IMR-90 (cell line): ENCODE data around the gene PROZ. TPM values are rescaled to one million over a fixed set of nuclear protein-coding genes. Genes with fewer than 3 reads are reported as not detected.
A peak's percentile ranks its signal among the peaks of the same experiment; 100 is the strongest.

Experiments used
- ATAC-seq: fragments of 200-7000 bp; cut with Tn5 transposase; 2 replicates; pipeline ENCODE4 v1.9.1; 2020; ENCODE audit warnings: low read depth, mild to moderate bottlenecking, moderate library complexity
- BruUV-seq: library from RNA; stranded (reverse); fragments of 400-500 nt; replicated peaks from 2 replicates; lab custom pipeline; 2021; lab: Mats Ljungman, UMichigan
- CTCF ChIA-PET: fragments of 300-600 bp; formaldehyde crosslinking; extraction: SDS; loops from one replicate; lab custom pipeline; 2021; ENCODE audit warnings: antibody characterized with exemption; lab: Yijun Ruan, JAX
- POLR2A ChIA-PET: fragments of 300-600 bp; sonication (Branson Sonifier 250); formaldehyde crosslinking; loops from one replicate; lab custom pipeline; 2022; ENCODE audit warnings: antibody characterized with exemption; ENCODE audit not compliant: unreplicated experiment; lab: Charles Lee
- DNase-seq: peaks from one replicate; pipeline ENCODE4 v3.0.0; 2013
- H2AFZ ChIP-seq: replicated peaks from 2 replicates; pipeline ENCODE3; 2013; ENCODE audit warnings: low read length, mild to moderate bottlenecking; ENCODE audit not compliant: poor library complexity
- H2AK5ac ChIP-seq: 2 replicates; pipeline ENCODE4 v1.6.1; 2013; ENCODE audit warnings: low read depth, low read length, inconsistent platforms
- H2AK9ac ChIP-seq: replicated peaks from 2 replicates; pipeline ENCODE3; 2013; ENCODE audit warnings: mild to moderate bottlenecking, low read depth, low read length, moderate library complexity; ENCODE audit not compliant: poor library complexity
- H2BK120ac ChIP-seq: 2 replicates; pipeline ENCODE4 v1.6.1; 2013; ENCODE audit warnings: low read depth, low read length, inconsistent platforms
- H2BK15ac ChIP-seq: 3 replicates; pipeline ENCODE4 v1.6.1; 2013; ENCODE audit warnings: low read depth, low read length, inconsistent platforms
- H2BK20ac ChIP-seq: 2 replicates; pipeline ENCODE4 v1.6.1; 2013; ENCODE audit warnings: low read depth, mild to moderate bottlenecking, inconsistent platforms, low read length, moderate library complexity
- H2BK5ac ChIP-seq: 2 replicates; pipeline ENCODE4 v1.6.1; 2013; ENCODE audit warnings: mild to moderate bottlenecking, low read depth, low read length, inconsistent platforms; ENCODE audit not compliant: poor library complexity, severe bottlenecking
- H3K14ac ChIP-seq: replicated peaks from 2 replicates; pipeline ENCODE4 v1.6.1; 2013; ENCODE audit warnings: low read depth, low read length, inconsistent platforms
- H3K18ac ChIP-seq: 2 replicates; pipeline ENCODE4 v1.6.1; 2013; ENCODE audit warnings: low read depth, low read length, control low read depth
- H3K23ac ChIP-seq: 2 replicates; pipeline ENCODE4 v1.6.1; 2013; ENCODE audit warnings: low read depth, low read length, inconsistent platforms
- H3K27ac ChIP-seq: 2 replicates; pipeline ENCODE4 v1.5.1; 2013; ENCODE audit warnings: mild to moderate bottlenecking, control low read depth, low read length; ENCODE audit not compliant: insufficient read depth
- H3K27me3 ChIP-seq: 2 replicates; pipeline ENCODE4 v1.6.1; 2013; ENCODE audit warnings: low read length; ENCODE audit not compliant: control insufficient read depth, insufficient read depth
- H3K36me3 ChIP-seq: 2 replicates; pipeline ENCODE4 v1.6.1; 2013; ENCODE audit warnings: low read length, mixed read lengths; ENCODE audit not compliant: control insufficient read depth, insufficient read depth
- H3K4ac ChIP-seq: 2 replicates; pipeline ENCODE4 v1.6.1; 2013; ENCODE audit warnings: low read depth, low read length, inconsistent platforms
- H3K4me1 ChIP-seq: 2 replicates; pipeline ENCODE4 v1.6.1; 2013; ENCODE audit warnings: low read length, mixed read lengths; ENCODE audit not compliant: control insufficient read depth, insufficient read depth
- H3K4me2 ChIP-seq: 2 replicates; pipeline ENCODE4 v1.6.1; 2013; ENCODE audit warnings: low read depth, mild to moderate bottlenecking, control low read depth, low read length, moderate library complexity
- H3K4me3 ChIP-seq: 2 replicates; pipeline ENCODE4 v1.5.1; 2013; ENCODE audit warnings: low read depth, mild to moderate bottlenecking, control low read depth, low read length, moderate library complexity; ENCODE audit not compliant: insufficient read depth
- H3K56ac ChIP-seq: 2 replicates; pipeline ENCODE4 v1.6.1; 2013; ENCODE audit warnings: low read length, inconsistent platforms; ENCODE audit not compliant: insufficient read depth; ENCODE audit errors: extremely low read depth
- H3K79me1 ChIP-seq, 2 experiments: 2 replicates each; pipeline ENCODE4 v1.6.1; 2013; ENCODE audit warnings: low read length in 2 of 2, inconsistent platforms in 1 of 2, low read depth in 1 of 2
- H3K9ac ChIP-seq: 2 replicates; pipeline ENCODE4 v1.6.1; 2013; ENCODE audit warnings: low read depth, low read length, control low read depth
- H3K9me1 ChIP-seq: 2 replicates; pipeline ENCODE4 v1.6.1; 2013; ENCODE audit warnings: low read length, inconsistent platforms; ENCODE audit not compliant: insufficient read depth
- H3K9me3 ChIP-seq: 2 replicates; pipeline ENCODE4 v1.6.1; 2013; ENCODE audit warnings: low read length; ENCODE audit not compliant: control insufficient read depth, insufficient read depth
- H4K20me1 ChIP-seq: 2 replicates; pipeline ENCODE4 v1.6.1; 2013; ENCODE audit warnings: low read length, inconsistent platforms; ENCODE audit not compliant: insufficient read depth
- H4K5ac ChIP-seq: 2 replicates; pipeline ENCODE4 v1.6.1; 2013; ENCODE audit warnings: mild to moderate bottlenecking, low read depth, low read length, control low read depth
- H4K8ac ChIP-seq, 2 experiments: 2 replicates each; pipeline ENCODE4 v1.6.1; 2013; ENCODE audit warnings: low read depth in 2 of 2, low read length in 2 of 2, control low read depth in 1 of 2, inconsistent platforms in 1 of 2
- H4K91ac ChIP-seq: 2 replicates; pipeline ENCODE4 v1.6.1; 2013; ENCODE audit warnings: low read depth, low read length, inconsistent platforms; ENCODE audit not compliant: insufficient read depth
- BHLHE40 ChIP-seq: fragments of 150-350 bp; IDR thresholded peaks from 2 replicates; pipeline ENCODE4 v1.6.1; 2016; ENCODE audit warnings: mild to moderate bottlenecking, low read depth, low read length
- CHD1 ChIP-seq: IDR thresholded peaks from 2 replicates; pipeline ENCODE4 v1.6.1; 2012; ENCODE audit warnings: low read depth, low read length, improper control_type of control experiment
- MAFK ChIP-seq: IDR thresholded peaks from 2 replicates; pipeline ENCODE4 v1.6.1; 2012; ENCODE audit warnings: low read depth, low read length, improper control_type of control experiment
- MAZ ChIP-seq: IDR thresholded peaks from 2 replicates; pipeline ENCODE4 v1.6.1; 2012; ENCODE audit warnings: low read depth, mild to moderate bottlenecking, low read length, improper control_type of control experiment, moderate library complexity, borderline replicate concordance
- MXI1 ChIP-seq: IDR thresholded peaks from 2 replicates; pipeline ENCODE4 v1.6.1; 2012; ENCODE audit warnings: low read depth, mild to moderate bottlenecking, low read length, moderate library complexity, borderline replicate concordance
- NFE2L2 ChIP-seq: fragments of 150-350 bp; IDR thresholded peaks from 2 replicates; pipeline ENCODE4 v1.6.1; 2016; ENCODE audit warnings: low read depth, mild to moderate bottlenecking, low read length
- POLR2A ChIP-seq: IDR thresholded peaks from 2 replicates; pipeline ENCODE4 v1.6.1; 2012; ENCODE audit warnings: mild to moderate bottlenecking, low read depth, low read length
- RCOR1 ChIP-seq: IDR thresholded peaks from 2 replicates; pipeline ENCODE4 v1.6.1; 2012; ENCODE audit warnings: mild to moderate bottlenecking, low read length, improper control_type of control experiment; ENCODE audit not compliant: insufficient replicate concordance
- WGBS, 2 experiments: methylation state at CpG; one replicate each; pipeline versions ENCODE4 v1.1.5 to v1.1.7; 2013; ENCODE audit warnings: missing lambda C conversion rate in 2 of 2; ENCODE audit not compliant: insufficient read length in 1 of 2; ENCODE audit errors: extremely low coverage in 2 of 2; 5-methylcytosine and 5-hydroxymethylcytosine counted together
- dilution Hi-C: fragments of 300-500 bp; cut with HindIII; formaldehyde crosslinking; loops from one replicate; pipeline ENCODE4 v1.14.3; 2018; ENCODE audit warnings: low sequenced_read_pairs; ENCODE audit not compliant: unreplicated experiment
- in situ Hi-C: fragments of 300-500 bp; cut with MboI; formaldehyde crosslinking; loops from 3 replicates; pipeline ENCODE4 v1.14.3; 2019; ENCODE audit warnings: low sequenced_read_pairs, inconsistent platforms, mixed read lengths
- intact Hi-C: fragments of 100-400 bp; cut with micrococcal nuclease; formaldehyde crosslinking; loops from 2 replicates; pipeline ENCODE4 v1.10.0; 2022
- polyA plus RNA-seq, 3 experiments: library from polyadenylated mRNA; depleted of rRNA; stranded (reverse); fragments of >200 nt; gene quantifications; 2 replicates each; pipeline ENCODE4 v1.2.3, GENCODE V29; 2012; ENCODE audit warnings: low replicate concordance in 1 of 3
- total RNA-seq: library from RNA; depleted of rRNA; stranded (reverse); fragments of >200 nt; gene quantifications from 2 replicates; pipeline ENCODE4 v1.2.3, GENCODE V29; 2012
- TF ChIP-seq, protein P1 (sequence below): fragments of 150-350 bp; IDR thresholded peaks from 2 replicates; pipeline ENCODE4 v1.6.1; 2016; ENCODE audit warnings: low read depth, mild to moderate bottlenecking, low read length, moderate library complexity, borderline replicate concordance

Gene PROZ
- total and polyA plus RNA-seq, 2 of the 4 experiments (the other 2 are of a cell fraction), result not detected

DNA sequence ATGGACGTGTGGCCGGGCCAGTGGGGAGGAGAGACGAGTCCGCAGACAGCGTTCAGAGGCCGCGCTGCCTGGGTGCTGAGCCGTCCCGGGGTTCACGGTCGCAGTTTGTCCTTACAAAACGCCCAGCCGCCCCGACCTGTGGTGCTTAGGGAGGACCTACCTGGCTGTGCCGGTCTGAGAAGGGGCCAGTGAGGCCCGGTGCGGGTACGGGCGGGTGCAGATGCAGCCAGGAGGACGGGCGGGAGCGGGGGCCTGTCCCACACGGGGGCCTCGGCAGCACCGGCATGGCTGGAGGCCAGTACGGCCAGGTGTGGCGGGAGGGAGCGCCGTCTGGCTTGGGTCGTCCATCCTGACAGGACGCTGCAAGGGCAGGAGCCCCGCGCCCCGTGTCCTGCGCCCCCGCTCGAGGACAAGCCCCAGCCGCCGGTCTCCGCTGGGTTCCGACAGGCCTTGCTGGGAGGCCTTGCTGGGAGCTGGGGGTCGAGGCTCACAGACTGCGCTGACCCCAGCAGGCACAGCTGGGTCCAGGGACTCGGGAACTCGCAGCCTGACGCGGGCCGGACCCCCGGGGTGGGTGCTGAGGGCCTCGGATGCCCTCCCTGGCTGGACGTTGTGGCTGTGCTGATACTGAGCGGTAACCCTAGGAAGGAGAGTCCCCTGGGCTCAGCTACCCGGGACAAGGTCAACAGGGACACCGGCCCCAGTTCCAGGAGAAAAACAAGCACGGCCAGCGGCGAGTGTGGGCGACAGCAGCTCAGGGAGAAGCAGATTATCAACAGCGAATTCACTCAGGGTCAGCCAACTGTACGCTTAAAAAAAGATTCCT is 5.3 kb upstream of the PROZ start:
- peak overlapping the region; percentile 94 to 98 for H4K8ac ChIP-seq
- peak overlapping the region; percentile 59 for H3K9ac ChIP-seq
- peak overlapping the region; percentile 56 for H2BK120ac ChIP-seq
- H3K14ac ChIP-seq, result peak overlapping the region; percentile 91
- POLR2A ChIA-PET, result interaction anchor here (0.6 kb wide), 1 partner anchor 253 kb away, joined by 3 read pairs; no protein-coding TSS in a partner anchor
- no peaks in the 10 kb centered on the region for H3K27me3 ChIP-seq
- H3K9me1 ChIP-seq, result peaks cover 5% of the 10 kb centered on the region; the same call in 1 of the 2 replicates
- no peak for DNase-seq
- no peak for TF ChIP-seq MXI1
- TF ChIP-seq, protein P1, sequence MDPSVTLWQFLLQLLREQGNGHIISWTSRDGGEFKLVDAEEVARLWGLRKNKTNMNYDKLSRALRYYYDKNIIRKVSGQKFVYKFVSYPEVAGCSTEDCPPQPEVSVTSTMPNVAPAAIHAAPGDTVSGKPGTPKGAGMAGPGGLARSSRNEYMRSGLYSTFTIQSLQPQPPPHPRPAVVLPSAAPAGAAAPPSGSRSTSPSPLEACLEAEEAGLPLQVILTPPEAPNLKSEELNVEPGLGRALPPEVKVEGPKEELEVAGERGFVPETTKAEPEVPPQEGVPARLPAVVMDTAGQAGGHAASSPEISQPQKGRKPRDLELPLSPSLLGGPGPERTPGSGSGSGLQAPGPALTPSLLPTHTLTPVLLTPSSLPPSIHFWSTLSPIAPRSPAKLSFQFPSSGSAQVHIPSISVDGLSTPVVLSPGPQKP, result no peak
- TF ChIP-seq RCOR1, result no peak
- no peak for TF ChIP-seq MAZ
- no peak for TF ChIP-seq BHLHE40
- TF ChIP-seq NFE2L2, result no peak
- no peak for TF ChIP-seq CHD1
- no peak for TF ChIP-seq MAFK
- no peak for TF ChIP-seq POLR2A
- peak overlapping the region; percentile 55; the same call in 1 of the 2 replicates for H2BK20ac ChIP-seq
- dilution Hi-C loops (no loop called here), in situ Hi-C loops (no loop called here), intact Hi-C loops (loop anchor here (2.0 kb wide), 1 partner anchor 58 kb away; no protein-coding TSS in a partner anchor)
- H3K27ac ChIP-seq, result peak overlapping the region; percentile 68
- H3K36me3 ChIP-seq, result no peaks in the 10 kb centered on the region
- peak overlapping the region; percentile 82 for H4K91ac ChIP-seq
- H2BK15ac ChIP-seq, result peak overlapping the region; percentile 86; the same call in 1 of the 3 replicates
- 39% methylated on average over 27 of the region's 60 CpGs; no CpG with 5 or more reads in 1 of the 2 experiments for WGBS, 2 experiments
- peak overlapping the region; percentile 78 for H3K18ac ChIP-seq
- peak; percentile 22 for ATAC-seq
- peak overlapping the region; percentile 93 for H2AK5ac ChIP-seq
- peak overlapping the region; percentile 36 for H3K56ac ChIP-seq
- H3K4me3 ChIP-seq, result peak overlapping the region; percentile 38; the same call in 1 of the 2 replicates
- CTCF ChIA-PET, result no interaction called here
- H3K9me3 ChIP-seq, result no peaks in the 10 kb centered on the region
- peak overlapping the region; percentile 66 for H3K23ac ChIP-seq
- peak overlapping the region; percentile 53 for H2BK5ac ChIP-seq
- H2AFZ ChIP-seq, result peak overlapping the region; percentile 93
- H3K4me2 ChIP-seq, result peak overlapping the region; percentile 70
- H4K5ac ChIP-seq, result peak overlapping the region; percentile 92
- H3K4me1 ChIP-seq, result peaks cover 11% of the 10 kb centered on the region
- no peaks in the 10 kb centered on the region for H3K79me1 ChIP-seq
- peak overlapping the region; percentile 77 for H3K4ac ChIP-seq
- no peaks in the 10 kb centered on the region for H4K20me1 ChIP-seq
- H2AK9ac ChIP-seq, result peak overlapping the region; percentile 96
- no TSS peak for BruUV-seq
